H1 (cell line): ENCODE measurements around the gene CCDC169. TPM values are rescaled to one million over a fixed set of nuclear protein-coding genes. Genes with fewer than 3 reads are reported as not detected.

Experiments used
- ATF2 ChIP-seq: IDR thresholded peaks from 2 replicates; pipeline ENCODE4 v1.6.1; 2012; ENCODE audit warnings: low read length, inconsistent platforms
- CREB1 ChIP-seq: IDR thresholded peaks from 2 replicates; pipeline ENCODE4 v1.6.1; 2012; ENCODE audit warnings: inconsistent platforms
- HDAC6 ChIP-seq: IDR thresholded peaks from one replicate; pipeline ENCODE4 v1.7.1; 2012; ENCODE audit warnings: low read depth, mild to moderate bottlenecking, inconsistent platforms, low read length, moderate library complexity
- JUND ChIP-seq: IDR thresholded peaks from 2 replicates; pipeline ENCODE4 v1.6.1; 2011; ENCODE audit warnings: mild to moderate bottlenecking, improper control_type of control experiment, low read length
- polyA plus RNA-seq, 7 experiments: library from polyadenylated mRNA; depleted of rRNA in 3 of 7; stranded (reverse) in 5 of 7; unstranded in 2 of 7; fragments of >200 nt in 5 of 7; fragments of 200-250 nt in 2 of 7; gene quantifications; 1 replicate in 5 of 7; 2 replicates in 1 of 7; 4 replicates in 1 of 7; pipeline versions ENCODE4 v1.2.1 to v1.2.3, GENCODE V29; 2011 to 2013; ENCODE audit warnings: missing spikeins in 2 of 7, mixed read lengths in 2 of 7
- total RNA-seq: library from RNA; stranded (reverse); fragmentation: NEBNext Ultra II Directional; extraction: Animal tissue kit (Norgen Biotek cat#: 25700); gene quantifications from 2 replicates; pipeline ENCODE4 v1.2.1, GENCODE V29; 2021

The CCDC169 gene
- total and polyA plus RNA-seq, 2 of the 8 experiments (the other 6 are each of a cell fraction or from before 2014, with no cell fraction given): 7.2 to 44.0 TPM

GRCh38 chr13:36298535-36299068, 988 bp upstream of the CCDC169 start (continued):
- TF ChIP-seq ATF2 (0 out of 2 replicates have a peak, but pooled peaks have one; percentile 12), JUND (peak; percentile 85), HDAC6 (no peak), CREB1 (no peak)
